Keratinocyte (primary cell): ENCODE results near the gene ANXA8.
"Not testable (repeated sequence)": the region's sequence is repeated elsewhere in the genome, so short reads cannot be mapped to it uniquely, and the experiment has no call there.

ENCODE experiments used
- CTCF ChIP-seq, 3 experiments: IDR thresholded peaks in 1 of 3; conservative IDR thresholded peaks in 1 of 3; optimal IDR thresholded peaks in 1 of 3; 2 replicates in 2 of 3; 3 replicates in 1 of 3; pipeline versions ENCODE3 to v1.5.1; 2011; ENCODE audit warnings: low read length in 3 of 3, mild to moderate bottlenecking in 3 of 3, moderate library complexity in 2 of 3, control low read depth in 1 of 3, inconsistent platforms in 1 of 3; ENCODE audit not compliant: insufficient read depth in 2 of 3; ENCODE audit errors: extremely low read depth in 1 of 3
- EZH2 ChIP-seq: IDR thresholded peaks from one replicate; pipeline ENCODE4 v1.6.1; 2012; ENCODE audit warnings: inconsistent platforms, mild to moderate bottlenecking, low read length, moderate library complexity

- not testable (repeated sequence) for TF ChIP-seq CTCF (optimal IDR thresholded peaks at IDR 0.05 in 1 of 3, IDR thresholded peaks at IDR 0.05 in 1 of 3, conservative IDR thresholded peaks at IDR 0.05 in 1 of 3; ENCODE audit: extremely low read depth in 1 of 3, insufficient read depth in 2 of 3, low read length in 3 of 3); EZH2
Measured at GRCh38 chr10:47472647-47473046, 11.3 kb downstream of the ANXA8 start.
